Smooth muscle cell (in vitro differentiated cells): ENCODE results near the gene PLEKHG7. TPM values are rescaled to one million over a fixed set of nuclear protein-coding genes. Genes with fewer than 3 reads are reported as not detected.

ENCODE experiments used
- DNase-seq: peaks from one replicate; lab custom pipeline; 2025; ENCODE audit not compliant: unreplicated experiment; lab: John Stamatoyannopoulos, UW
- H2AFZ ChIP-seq: fragments of 200-600 bp; sonication (generic); 2 replicates; pipeline ENCODE4 v1.6.0; 2016; ENCODE audit warnings: antibody characterized with exemption, low read depth, mild to moderate bottlenecking
- H3F3A ChIP-seq: fragments of 200-600 bp; sonication (generic); 2 replicates; pipeline ENCODE4 v1.6.0; 2017; ENCODE audit warnings: antibody characterized with exemption, low read depth
- H3K27ac ChIP-seq: fragments of 200-600 bp; sonication (generic); 2 replicates; pipeline ENCODE4 v1.5.1; 2016; ENCODE audit warnings: low read depth, mild to moderate bottlenecking
- H3K27me3 ChIP-seq: fragments of 200-600 bp; sonication (generic); 2 replicates; pipeline ENCODE4 v1.6.1; 2016; ENCODE audit warnings: low read depth, mild to moderate bottlenecking
- H3K36me3 ChIP-seq: fragments of 200-600 bp; sonication (generic); 2 replicates; pipeline ENCODE4 v1.5.1; 2016; ENCODE audit warnings: low read depth
- H3K4me1 ChIP-seq: fragments of 200-600 bp; sonication (generic); 2 replicates; pipeline ENCODE4 v1.5.1; 2016; ENCODE audit warnings: low read depth
- H3K4me2 ChIP-seq: fragments of 200-600 bp; sonication (generic); 2 replicates; pipeline ENCODE4 v1.6.0; 2016; ENCODE audit warnings: mild to moderate bottlenecking
- H3K4me3 ChIP-seq: fragments of 200-600 bp; sonication (generic); 2 replicates; pipeline ENCODE4 v1.5.1; 2016; ENCODE audit warnings: mild to moderate bottlenecking
- H3K79me2 ChIP-seq: fragments of 200-600 bp; sonication (generic); 2 replicates; pipeline ENCODE4 v1.6.0; 2016; ENCODE audit warnings: low read depth, mild to moderate bottlenecking
- H3K9ac ChIP-seq: fragments of 200-600 bp; sonication (generic); 2 replicates; pipeline ENCODE4 v1.6.0; 2016; ENCODE audit warnings: low read depth
- H3K9me3 ChIP-seq: fragments of 200-600 bp; sonication (generic); replicated peaks from 2 replicates; pipeline ENCODE4 v1.5.1; 2016; ENCODE audit warnings: low read depth
- H4K20me1 ChIP-seq: fragments of 200-600 bp; sonication (generic); 2 replicates; pipeline ENCODE4 v1.6.0; 2016; ENCODE audit warnings: low read depth
- CTCF ChIP-seq: fragments of 200-600 bp; sonication (generic); IDR thresholded peaks from 2 replicates; pipeline ENCODE4 v1.5.1; 2017; ENCODE audit warnings: borderline replicate concordance, mild to moderate bottlenecking, antibody characterized with exemption; ENCODE audit not compliant: insufficient read depth, poor library complexity, severe bottlenecking
- WGBS: methylation state at CpG from one replicate; pipeline ENCODE4 v1.1.7; 2016; ENCODE audit warnings: low lambda C conversion rate; 5-methylcytosine and 5-hydroxymethylcytosine counted together
- polyA plus RNA-seq: library from polyadenylated mRNA; unstranded; fragments of >200 nt; fragmentation: Nextera tagmentation; extraction: Ambion mirVana; gene quantifications from 2 replicates; pipeline ENCODE4 v1.2.1, GENCODE V29; 2016
- total RNA-seq: library from RNA; depleted of rRNA; stranded (reverse); fragments of >200 nt; gene quantifications from 2 replicates; pipeline ENCODE4 v1.2.3, GENCODE V29; 2014

Gene PLEKHG7
- total and polyA plus RNA-seq, 2 experiments from 2014 or later: not detected

DNA sequence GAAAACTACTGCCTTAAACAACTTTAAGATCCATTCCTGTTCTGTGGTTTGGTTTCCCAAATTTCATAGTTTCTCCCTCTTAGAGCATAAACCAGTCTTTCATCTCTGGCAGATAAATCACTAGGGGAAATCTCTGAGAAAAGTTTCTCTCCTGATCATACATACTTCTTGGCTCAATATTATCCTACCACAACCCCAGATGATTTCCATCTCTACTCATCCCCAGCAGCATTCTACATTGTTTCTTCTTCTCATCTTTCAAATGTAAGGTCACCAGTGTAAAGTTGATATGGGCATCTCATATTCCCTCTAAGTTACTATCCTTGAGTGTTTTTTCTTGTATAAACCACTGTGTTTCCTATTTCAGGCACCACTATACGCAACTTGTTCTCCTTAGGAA, 45.9 kb upstream of the PLEKHG7 start:
- Histone ChIP-seq H2AFZ (no peak overlapping the region), H3F3A (no peaks in the 10 kb centered on the region), H3K79me2 (no peaks in the 10 kb centered on the region), H3K9ac (no peak overlapping the region), H3K4me3 (no peak overlapping the region), H3K27ac (no peak overlapping the region), H3K27me3 (no peaks in the 10 kb centered on the region), H4K20me1 (no peaks in the 10 kb centered on the region), H3K4me2 (no peak overlapping the region), H3K9me3 (no peaks in the 10 kb centered on the region), H3K36me3 (no peaks in the 10 kb centered on the region), H3K4me1 (no peaks in the 10 kb centered on the region)
- no peak for TF ChIP-seq CTCF
- 89% methylated on average over 1 of the region's 1 CpG for WGBS
- DNase-seq: no peak

- no peaks in the 10 kb centered on the region for H3F3A ChIP-seq
- no peaks in the 10 kb centered on the region for H3K9me3 ChIP-seq
- no peaks in the 10 kb centered on the region for H3K27me3 ChIP-seq
- 99% methylated on average over 4 of the region's 4 CpGs for WGBS
- no peak for DNase-seq
- no peak overlapping the region for H3K9ac ChIP-seq
- no peak overlapping the region for H3K4me2 ChIP-seq
- TF ChIP-seq CTCF: no peak
- H3K4me1 ChIP-seq: no peaks in the 10 kb centered on the region
- no peak overlapping the region for H3K27ac ChIP-seq
- H3K36me3 ChIP-seq: no peaks in the 10 kb centered on the region
- no peaks in the 10 kb centered on the region for H4K20me1 ChIP-seq
- no peaks in the 10 kb centered on the region for H3K79me2 ChIP-seq
- no peak overlapping the region for H3K4me3 ChIP-seq
- H2AFZ ChIP-seq: no peak overlapping the region
Observed at GRCh38 chr12:92657770-92658169, 45.0 kb upstream of the PLEKHG7 start.

DNA sequence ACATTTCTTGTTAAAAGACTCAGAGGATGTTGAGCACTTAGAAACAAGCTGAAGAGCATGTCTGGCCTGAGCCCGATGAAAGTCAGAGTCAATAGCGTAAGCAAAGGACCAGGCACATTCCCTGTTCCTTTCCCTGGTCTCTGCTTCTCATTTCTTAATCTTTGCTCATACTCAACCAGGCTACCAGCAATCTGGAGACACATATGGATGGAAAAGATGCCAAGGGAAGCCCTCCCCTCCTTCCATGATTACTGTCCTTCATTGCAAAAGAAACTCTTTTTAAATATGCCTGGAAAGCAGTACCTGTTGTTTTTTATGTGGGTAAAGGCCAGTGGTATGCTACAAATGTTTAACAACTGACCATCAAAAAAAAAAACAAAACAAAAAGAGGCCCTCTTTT, 44.2 kb upstream of the PLEKHG7 start:
- Histone ChIP-seq H3K27ac (no peak overlapping the region), H3K36me3 (no peaks in the 10 kb centered on the region), H3K4me3 (no peak overlapping the region), H2AFZ (no peak overlapping the region), H3K79me2 (no peaks in the 10 kb centered on the region), H3K4me1 (no peaks in the 10 kb centered on the region), H3F3A (no peaks in the 10 kb centered on the region), H3K9me3 (no peaks in the 10 kb centered on the region), H3K27me3 (no peaks in the 10 kb centered on the region), H3K4me2 (no peak overlapping the region), H4K20me1 (no peaks in the 10 kb centered on the region), H3K9ac (no peak overlapping the region)
- WGBS: 87% methylated on average over 2 of the region's 2 CpGs
- DNase-seq: no peak
- TF ChIP-seq CTCF: no peak

- Histone ChIP-seq H3F3A (no peaks in the 10 kb centered on the region), H3K36me3 (no peaks in the 10 kb centered on the region), H2AFZ (no peak overlapping the region), H4K20me1 (no peaks in the 10 kb centered on the region), H3K4me2 (no peak overlapping the region), H3K4me3 (no peak overlapping the region), H3K9ac (no peak overlapping the region), H3K9me3 (no peaks in the 10 kb centered on the region), H3K27ac (no peak overlapping the region), H3K4me1 (no peaks in the 10 kb centered on the region), H3K79me2 (no peaks in the 10 kb centered on the region), H3K27me3 (no peaks in the 10 kb centered on the region)
- no peak for TF ChIP-seq CTCF
- 95% methylated on average over 6 of the region's 6 CpGs for WGBS
- no peak for DNase-seq
Observed at GRCh38 chr12:92661269-92661668, 41.5 kb upstream of the PLEKHG7 start.
